Erythroblast (primary cell): ENCODE measurements around the gene TRIM29.

Source experiments
- GATA1 ChIP-seq: IDR thresholded peaks from 2 replicates; pipeline ENCODE4 v1.6.1; 2011; ENCODE audit warnings: low read depth, mild to moderate bottlenecking, control low read depth, low read length, moderate library complexity
- POLR2A ChIP-seq: IDR thresholded peaks from 2 replicates; pipeline ENCODE4 v1.6.1; 2011; ENCODE audit warnings: mild to moderate bottlenecking, low read length

- no peak for TF ChIP-seq POLR2A
- no peak for TF ChIP-seq GATA1
These were observed 42.8 kb upstream of the TRIM29 start for GRCh38 chr11:120180551-120181232.
